ENCODE data around the gene FN3KRP.

The FN3KRP gene

GRCh38 chr17:82683534-82683933 is 33.0 kb upstream of the FN3KRP start:
- no peak for FAIRE-seq
- DNase-seq (ENCODE audit: insufficient read length, low spot score) = no peak
- TF ChIP-seq, protein P1, sequence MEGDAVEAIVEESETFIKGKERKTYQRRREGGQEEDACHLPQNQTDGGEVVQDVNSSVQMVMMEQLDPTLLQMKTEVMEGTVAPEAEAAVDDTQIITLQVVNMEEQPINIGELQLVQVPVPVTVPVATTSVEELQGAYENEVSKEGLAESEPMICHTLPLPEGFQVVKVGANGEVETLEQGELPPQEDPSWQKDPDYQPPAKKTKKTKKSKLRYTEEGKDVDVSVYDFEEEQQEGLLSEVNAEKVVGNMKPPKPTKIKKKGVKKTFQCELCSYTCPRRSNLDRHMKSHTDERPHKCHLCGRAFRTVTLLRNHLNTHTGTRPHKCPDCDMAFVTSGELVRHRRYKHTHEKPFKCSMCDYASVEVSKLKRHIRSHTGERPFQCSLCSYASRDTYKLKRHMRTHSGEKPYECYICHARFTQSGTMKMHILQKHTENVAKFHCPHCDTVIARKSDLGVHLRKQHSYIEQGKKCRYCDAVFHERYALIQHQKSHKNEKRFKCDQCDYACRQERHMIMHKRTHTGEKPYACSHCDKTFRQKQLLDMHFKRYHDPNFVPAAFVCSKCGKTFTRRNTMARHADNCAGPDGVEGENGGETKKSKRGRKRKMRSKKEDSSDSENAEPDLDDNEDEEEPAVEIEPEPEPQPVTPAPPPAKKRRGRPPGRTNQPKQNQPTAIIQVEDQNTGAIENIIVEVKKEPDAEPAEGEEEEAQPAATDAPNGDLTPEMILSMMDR (IDR thresholded peaks at IDR 0.05; ENCODE audit: insufficient read depth, missing control alignments) = no peak

DNA sequence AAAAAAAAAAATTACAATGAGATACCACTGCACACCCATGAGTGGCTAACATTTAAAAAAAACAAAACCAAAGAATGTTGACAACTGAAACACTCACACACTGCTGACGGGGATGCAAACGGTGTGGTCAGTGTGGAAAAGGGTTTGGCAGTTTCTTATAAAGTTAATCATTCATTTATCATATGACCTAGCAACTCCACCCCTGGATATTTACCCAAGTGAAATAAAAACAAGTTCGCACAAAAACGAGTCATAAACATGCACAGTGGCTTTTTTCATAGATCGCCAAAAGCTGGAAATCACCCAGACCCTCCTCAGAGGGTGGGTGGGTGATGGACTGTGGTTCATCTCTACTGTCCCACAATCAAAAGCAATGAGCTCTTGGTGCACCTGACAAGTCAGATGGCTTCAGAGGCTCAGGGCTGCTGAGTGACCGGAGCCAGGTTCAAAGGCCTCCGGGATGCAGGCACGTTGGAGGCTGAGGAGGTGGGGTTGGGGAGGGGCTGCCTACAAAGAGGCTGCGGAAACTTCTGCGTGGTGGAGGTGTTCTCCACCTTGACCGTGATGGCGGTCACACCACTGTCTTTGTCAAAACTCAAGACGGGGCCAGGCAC is 32.2 kb upstream of the FN3KRP start:
- FAIRE-seq (no peak), DNase-seq (ENCODE audit: insufficient read length, low spot score) (no peak)
- TF ChIP-seq, protein P1 (IDR thresholded peaks at IDR 0.05; ENCODE audit: insufficient read depth, missing control alignments) = no peak

DNA sequence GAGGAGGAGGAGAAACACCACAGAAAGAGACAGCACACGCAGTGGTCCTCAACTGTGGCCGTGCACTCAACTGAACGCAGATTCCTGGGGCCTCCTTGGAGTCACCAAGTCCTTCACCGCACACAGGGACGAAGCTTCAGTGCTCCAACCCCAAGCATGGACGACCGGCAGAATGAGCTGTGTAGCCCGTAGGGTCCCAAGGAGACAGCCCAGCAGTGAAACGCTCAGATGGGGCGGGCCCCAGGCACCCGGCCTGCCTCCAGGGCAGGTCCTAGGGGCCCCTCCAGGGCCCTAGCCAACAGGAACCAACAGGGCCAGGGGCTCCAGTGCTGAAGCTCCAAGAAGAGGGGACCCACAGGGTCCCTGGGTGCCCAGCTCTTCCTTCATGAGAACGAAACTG is 31.2 kb upstream of the FN3KRP start:
- no peak for FAIRE-seq
- no peak for DNase-seq (ENCODE audit: insufficient read length, low spot score)
- TF ChIP-seq, protein P1 (IDR thresholded peaks at IDR 0.05; ENCODE audit: insufficient read depth, missing control alignments) = no peak

DNA sequence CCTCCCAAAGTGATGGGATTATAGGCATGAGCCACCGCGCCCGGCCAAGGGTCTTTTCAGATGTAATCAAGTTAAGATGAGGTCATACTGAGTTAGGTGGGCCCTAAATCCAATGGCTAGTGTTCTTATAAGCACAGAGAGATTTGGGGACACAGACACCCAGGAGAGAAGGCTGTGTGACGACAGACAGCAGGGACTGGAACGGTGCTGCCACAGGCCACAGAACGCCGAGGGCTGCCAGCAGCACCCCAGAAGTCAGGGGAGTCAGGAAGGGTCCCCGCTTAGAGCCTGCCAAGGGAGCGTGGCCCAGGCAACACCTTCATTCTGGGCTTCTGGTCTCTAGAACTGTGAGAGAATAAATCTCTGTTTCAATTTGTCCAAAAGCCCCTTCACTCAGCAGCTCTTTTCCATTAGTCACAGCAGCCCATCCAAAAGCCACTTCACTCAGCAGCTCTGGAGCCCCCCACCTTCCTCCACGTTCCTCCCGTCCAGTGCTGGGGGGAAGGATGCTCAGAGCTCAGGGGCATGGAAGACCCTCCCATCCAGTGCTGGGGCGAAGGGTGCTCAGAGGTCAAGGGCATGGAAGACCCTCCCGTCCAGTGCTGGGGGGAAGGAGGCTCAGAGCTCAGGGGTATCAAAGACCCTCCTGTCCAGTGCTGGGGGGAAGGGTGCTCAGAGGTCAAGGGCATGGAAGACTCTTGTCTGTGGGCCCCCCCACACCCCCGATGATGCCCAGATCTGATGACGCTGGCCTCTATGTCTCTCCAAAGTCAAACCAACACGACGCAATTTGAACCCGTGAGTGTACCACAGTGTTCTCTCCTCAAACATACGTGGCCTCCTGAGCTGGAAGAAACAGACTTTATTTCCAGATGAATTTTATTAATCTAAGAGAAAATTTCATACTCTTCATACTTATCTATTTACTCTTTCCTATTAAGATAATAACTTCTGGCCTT is 29.9 kb upstream of the FN3KRP start:
- no peak for FAIRE-seq
- no peak for DNase-seq (ENCODE audit: insufficient read length, low spot score)
- TF ChIP-seq, protein P1 (IDR thresholded peaks at IDR 0.05; ENCODE audit: insufficient read depth, missing control alignments) = no peak

- FAIRE-seq = no peak
- no peak for DNase-seq (ENCODE audit: insufficient read length, low spot score)
Observed at GRCh38 chr17:82687375-82687861, 29.1 kb upstream of the FN3KRP start.

DNA sequence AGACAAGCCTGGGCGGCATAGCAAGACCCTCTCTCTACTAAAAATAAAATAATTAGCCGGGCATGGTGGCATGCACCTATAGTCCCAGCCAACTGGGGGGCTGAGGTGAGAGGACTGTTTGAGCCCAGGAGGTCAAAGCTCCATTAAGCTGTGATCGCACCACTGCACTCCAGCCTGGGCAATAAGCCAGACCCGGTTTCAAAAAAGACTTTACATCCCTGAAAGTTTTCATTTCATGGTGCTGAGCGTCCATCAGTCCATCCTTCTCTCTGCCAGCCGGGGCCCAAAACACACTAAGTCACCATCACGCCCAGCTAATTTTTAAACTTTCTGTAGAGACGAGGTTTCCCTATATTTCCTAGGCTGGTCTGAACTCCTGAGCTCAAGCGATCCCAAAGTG is 28.6 kb upstream of the FN3KRP start:
- no peak for FAIRE-seq
- TF ChIP-seq, protein P1 (IDR thresholded peaks at IDR 0.05; ENCODE audit: insufficient read depth, missing control alignments) = no peak
- no peak for DNase-seq (ENCODE audit: insufficient read length, low spot score)

More at GRCh38 chr17:82687375-82687861, 29.1 kb upstream of the FN3KRP start:
- TF ChIP-seq, protein P1 (IDR thresholded peaks at IDR 0.05; ENCODE audit: insufficient read depth, missing control alignments) = no peak

Data from D721Med (cell line).